H1 (cell line): ENCODE results near the gene ASB8. TPM values are rescaled to one million over a fixed set of nuclear protein-coding genes. Genes with fewer than 3 reads are reported as not detected.

Source experiments
- CTCF ChIA-PET: fragments of 300-600 bp; sonication (Branson Sonifier 250); formaldehyde crosslinking; loops from one replicate; lab custom pipeline; 2021; ENCODE audit not compliant: partially characterized antibody; lab: Charles Lee
- POLR2A ChIA-PET: fragments of 300-600 bp; sonication (Branson Sonifier 250); formaldehyde crosslinking; loops from one replicate; lab custom pipeline; 2021; ENCODE audit warnings: inconsistent platforms; ENCODE audit not compliant: partially characterized antibody; lab: Charles Lee
- DNase-seq, 2 experiments: peaks; one replicate each; pipeline versions ENCODE4 v3.0.0 to v3.0.0-alpha.2; 2010 to 2022; ENCODE audit warnings: low spot score in 2 of 2, low read depth in 1 of 2, mixed read lengths in 1 of 2
- FAIRE-seq: peaks from 2 replicates; lab custom pipeline; 2011; peaks lifted over from hg19 to GRCh38; lab: Jason Lieb, UNC
- H2AFZ ChIP-seq: 2 replicates; pipeline ENCODE4 v1.8.1; 2012; ENCODE audit warnings: low read length, inconsistent platforms
- H2AK5ac ChIP-seq: 2 replicates; pipeline ENCODE4 v1.6.1; 2013; ENCODE audit warnings: low read depth, low read length
- H2BK120ac ChIP-seq: replicated peaks from 2 replicates; pipeline ENCODE3; 2013; ENCODE audit warnings: low read depth, low read length, inconsistent platforms
- H2BK12ac ChIP-seq: 2 replicates; pipeline ENCODE4 v1.6.1; 2013; ENCODE audit warnings: low read depth, low read length
- H2BK15ac ChIP-seq: 2 replicates; pipeline ENCODE4 v1.6.1; 2013; ENCODE audit warnings: low read length
- H2BK20ac ChIP-seq: 2 replicates; pipeline ENCODE4 v1.6.1; 2013; ENCODE audit warnings: low read length
- H2BK5ac ChIP-seq: 2 replicates; pipeline ENCODE4 v1.6.1; 2013; ENCODE audit warnings: low read depth, low read length
- H3K14ac ChIP-seq: 2 replicates; pipeline ENCODE4 v1.6.1; 2013; ENCODE audit warnings: inconsistent platforms; ENCODE audit not compliant: insufficient read length
- H3K18ac ChIP-seq: 2 replicates; pipeline ENCODE4 v1.6.1; 2013; ENCODE audit warnings: low read length; ENCODE audit errors: extremely low read depth
- H3K23ac ChIP-seq: 2 replicates; pipeline ENCODE4 v1.6.1; 2013; ENCODE audit warnings: inconsistent platforms; ENCODE audit not compliant: insufficient read length
- H3K23me2 ChIP-seq: 2 replicates; pipeline ENCODE4 v1.6.1; 2013; ENCODE audit warnings: low read depth, low read length
- H3K27ac ChIP-seq: 2 replicates; pipeline ENCODE4 v1.6.1; 2011; ENCODE audit warnings: low read depth, low read length, inconsistent platforms
- H3K27me3 ChIP-seq, 4 experiments: replicated peaks in 1 of 4; 1 replicate in 1 of 4; 2 replicates in 3 of 4; pipeline versions ENCODE4 v1.6.1 to v1.8.1; 2011 to 2013; ENCODE audit warnings: low read length in 3 of 4, mild to moderate bottlenecking in 3 of 4, inconsistent platforms in 2 of 4, mixed read lengths in 2 of 4, moderate library complexity in 1 of 4; ENCODE audit not compliant: control insufficient read depth in 3 of 4, insufficient read depth in 3 of 4; ENCODE audit errors: extremely low read depth in 1 of 4
- H3K36me3 ChIP-seq, 4 experiments: 2 replicates each; pipeline versions ENCODE4 v1.6.1 to v1.8.1; 2011 to 2013; ENCODE audit warnings: mild to moderate bottlenecking in 4 of 4, low read length in 3 of 4, moderate library complexity in 2 of 4, control low read depth in 1 of 4, inconsistent platforms in 1 of 4; ENCODE audit not compliant: insufficient read depth in 4 of 4, control insufficient read depth in 2 of 4
- H3K4ac ChIP-seq: replicated peaks from 2 replicates; pipeline ENCODE3; 2013; ENCODE audit warnings: low read length, low read depth, mixed read lengths, inconsistent platforms; ENCODE audit not compliant: insufficient read length
- H3K4me1 ChIP-seq, 4 experiments: replicated peaks in 1 of 4; 1 replicate in 1 of 4; 2 replicates in 3 of 4; pipeline versions ENCODE4 v1.6.1 to v1.8.1; 2011 to 2013; ENCODE audit warnings: low read length in 3 of 4, inconsistent platforms in 2 of 4, mixed read lengths in 1 of 4; ENCODE audit not compliant: insufficient read depth in 4 of 4, control insufficient read depth in 3 of 4
- H3K4me2 ChIP-seq, 2 experiments: 2 replicates each; pipeline versions ENCODE4 v1.6.1 to v1.8.1; 2011 to 2013; ENCODE audit warnings: low read depth in 2 of 2, low read length in 2 of 2, control low read depth in 1 of 2, inconsistent platforms in 1 of 2, mild to moderate bottlenecking in 1 of 2; ENCODE audit not compliant: insufficient read depth in 1 of 2
- H3K4me3 ChIP-seq, 4 experiments: fragments of 200-600, 300-600 bp in 1 of 4; sonication (generic), shearing (Covaris generic), sonication (Bioruptor Twin) in 1 of 4; 2 replicates each; pipeline versions ENCODE4 v1.5.1 to v1.8.1; 2011 to 2016; ENCODE audit warnings: low read length in 4 of 4, low read depth in 3 of 4, control low read depth in 2 of 4, inconsistent platforms in 2 of 4, mild to moderate bottlenecking in 2 of 4, mixed read lengths in 1 of 4, moderate library complexity in 1 of 4; ENCODE audit not compliant: insufficient read depth in 2 of 4; ENCODE audit errors: extremely low read depth in 1 of 4
- H3K56ac ChIP-seq: replicated peaks from 2 replicates; pipeline ENCODE3; 2013; ENCODE audit warnings: low read depth, mild to moderate bottlenecking, mixed read lengths, low read length, inconsistent platforms; ENCODE audit not compliant: insufficient read length
- H3K79me1 ChIP-seq: 2 replicates; pipeline ENCODE4 v1.6.1; 2013; ENCODE audit warnings: low read depth, low read length, control low read depth
- H3K79me2 ChIP-seq, 2 experiments: 2 replicates each; pipeline versions ENCODE4 v1.6.1 to v1.8.1; 2012 to 2013; ENCODE audit warnings: low read length in 2 of 2, mild to moderate bottlenecking in 2 of 2, inconsistent platforms in 1 of 2; ENCODE audit not compliant: insufficient read depth in 2 of 2, control insufficient read depth in 1 of 2
- H3K9ac ChIP-seq, 4 experiments: replicated peaks in 1 of 4; 1 replicate in 1 of 4; 2 replicates in 3 of 4; pipeline versions ENCODE4 v1.6.1 to v1.8.1; 2011 to 2013; ENCODE audit warnings: low read depth in 3 of 4, low read length in 3 of 4, control low read depth in 2 of 4, mild to moderate bottlenecking in 2 of 4, moderate library complexity in 2 of 4, inconsistent platforms in 1 of 4; ENCODE audit errors: extremely low read depth in 1 of 4
- H3K9me3 ChIP-seq, 2 experiments: 2 replicates each; pipeline versions ENCODE4 v1.6.1 to v1.8.1; 2012 to 2013; ENCODE audit warnings: mild to moderate bottlenecking in 2 of 2, moderate library complexity in 2 of 2, control low read depth in 1 of 2, inconsistent platforms in 1 of 2, low read depth in 1 of 2, low read length in 1 of 2, mixed read lengths in 1 of 2; ENCODE audit not compliant: insufficient read depth in 2 of 2
- H4K20me1 ChIP-seq, 2 experiments: replicated peaks in 1 of 2; 2 replicates each; pipeline versions ENCODE3 to v1.8.1; 2011 to 2013; ENCODE audit warnings: inconsistent platforms in 2 of 2, low read length in 2 of 2, mild to moderate bottlenecking in 1 of 2; ENCODE audit not compliant: insufficient read depth in 2 of 2, control insufficient read depth in 1 of 2
- H4K5ac ChIP-seq: 2 replicates; pipeline ENCODE4 v1.6.1; 2013; ENCODE audit warnings: low read length, low read depth, mixed read lengths, inconsistent platforms; ENCODE audit not compliant: insufficient read length
- H4K8ac ChIP-seq: 2 replicates; pipeline ENCODE4 v1.8.0; 2013; ENCODE audit warnings: mild to moderate bottlenecking, moderate library complexity, low read length, inconsistent platforms; ENCODE audit not compliant: insufficient read depth; ENCODE audit errors: extremely low read depth
- H4K91ac ChIP-seq: replicated peaks from 2 replicates; pipeline ENCODE3; 2013; ENCODE audit warnings: low read length, mixed read lengths, inconsistent platforms; ENCODE audit not compliant: insufficient read length
- JUND ChIP-seq: IDR thresholded peaks from 2 replicates; pipeline ENCODE4 v1.6.1; 2011; ENCODE audit warnings: mild to moderate bottlenecking, improper control_type of control experiment, low read length
- WGBS, 2 experiments: shearing (Covaris generic) in 1 of 2; methylation state at CpG; one replicate each; pipeline versions ENCODE4 v1.1.6 to v1.1.7; 2013 to 2015; ENCODE audit warnings: low lambda C conversion rate in 2 of 2, mixed read lengths in 2 of 2, inconsistent platforms in 1 of 2, low coverage in 1 of 2, missing lambda C conversion rate in 1 of 2; ENCODE audit not compliant: insufficient replicate concordance in 2 of 2, insufficient coverage in 1 of 2, insufficient read length in 1 of 2; ENCODE audit errors: extremely low coverage in 1 of 2, missing lambda C conversion rate in 1 of 2; 5-methylcytosine and 5-hydroxymethylcytosine counted together
- microRNA-seq, 2 experiments: library from miRNA; unstranded; fragments of <30 nt; microRNA quantifications; one replicate each; pipeline versions ENCODE4 to v1.2.0, GENCODE V29; 2016 to 2020; ENCODE audit warnings: borderline microRNAs expressed in 2 of 2, borderline number of aligned reads in 2 of 2, borderline replicate concordance in 1 of 2
- polyA plus RNA-seq, 7 experiments: library from polyadenylated mRNA; depleted of rRNA in 3 of 7; stranded (reverse) in 5 of 7; unstranded in 2 of 7; fragments of >200 nt in 5 of 7; fragments of 200-250 nt in 2 of 7; gene quantifications; 1 replicate in 5 of 7; 2 replicates in 1 of 7; 4 replicates in 1 of 7; pipeline versions ENCODE4 v1.2.1 to v1.2.3, GENCODE V29; 2011 to 2013; ENCODE audit warnings: missing spikeins in 2 of 7, mixed read lengths in 2 of 7
- small RNA-seq: library from polyadenylated mRNA; stranded (forward); fragments of <200 nt; extraction: miRNeasy Mini kit (QIAGEN cat#:217004); gene quantifications from one replicate; pipeline ENCODE3, GENCODE V24; 2013; ENCODE audit not compliant: insufficient read depth
- total RNA-seq: library from RNA; stranded (reverse); fragmentation: NEBNext Ultra II Directional; extraction: Animal tissue kit (Norgen Biotek cat#: 25700); gene quantifications from 2 replicates; pipeline ENCODE4 v1.2.1, GENCODE V29; 2021

Gene ASB8
- total and polyA plus RNA-seq, 2 of the 8 experiments (the other 6 are each of a cell fraction or from before 2014, with no cell fraction given), result 3.8 to 8.3 TPM

GRCh38 chr12:48104531-48104930 is 52.8 kb downstream of the ASB8 start:
- peaks cover 3% of the 10 kb centered on the region; the same call in 1 of the 2 replicates for H3K79me1 ChIP-seq
- H3K4me2 ChIP-seq, result peak overlapping the region; percentile 84 to 90
- no peak overlapping the region for H4K5ac ChIP-seq

More at GRCh38 chr12:48104531-48104930, 52.8 kb downstream of the ASB8 start:
- no peak overlapping the region for H3K23ac ChIP-seq
- no peak overlapping the region for H3K56ac ChIP-seq
- H2AFZ ChIP-seq, result no peak overlapping the region
- H4K8ac ChIP-seq, result no peak overlapping the region
- no peak overlapping the region for H3K27ac ChIP-seq
- DNase-seq (no peak), FAIRE-seq (no peak)
- no peaks in the 10 kb centered on the region; a peak in 2 of 7 replicates for H3K27me3 ChIP-seq
- no peaks in the 10 kb centered on the region for H4K20me1 ChIP-seq
- TF ChIP-seq JUND, result no peak
- H2BK5ac ChIP-seq, result no peak overlapping the region
- peaks cover 0 to 6% (median 3%) of the 10 kb centered on the region in 4 experiments; a peak in 4 of 7 replicates for H3K4me1 ChIP-seq
- no peak overlapping the region for H2BK20ac ChIP-seq
- 90% methylated on average over 4 of the region's 4 CpGs; no CpG with 5 or more reads in 1 of the 2 experiments for WGBS, 2 experiments
- H2AK5ac ChIP-seq, result no peak overlapping the region
- H3K9me3 ChIP-seq, result no peaks in the 10 kb centered on the region
- H4K91ac ChIP-seq, result no peak overlapping the region
- H3K9ac ChIP-seq, result peak overlapping the region in 1 of 4 experiments; percentile 35; a peak in 2 of 7 replicates
- H3K18ac ChIP-seq, result no peak overlapping the region
- H3K23me2 ChIP-seq, result 0 out of 2 replicates have a peak, but pooled peaks cover 2% of the 10 kb centered on the region
- ChIA-PET POLR2A (interaction anchor here (1.7 to 7.5 kb wide), 3 partner anchors 15 to 53 kb away, joined by 5 to 56 read pairs (median 21); partner anchors contain the start of genes ASB8 and PFKM), CTCF (interaction anchor here (0.6 to 1.7 kb wide), 3 partner anchors 15 to 213 kb away, joined by 3 to 5 read pairs (median 3); no protein-coding TSS in a partner anchor)
- no peak overlapping the region for H3K4ac ChIP-seq
- H2BK120ac ChIP-seq, result no peak overlapping the region
- no peak overlapping the region for H2BK12ac ChIP-seq
- no peak overlapping the region for H3K14ac ChIP-seq
- peak overlapping the region; percentile 93 to 99 (median 96); a peak in 7 of 8 replicates for H3K4me3 ChIP-seq
- H3K36me3 ChIP-seq, result no peaks in the 10 kb centered on the region
- H2BK15ac ChIP-seq, result no peak overlapping the region
- H3K79me2 ChIP-seq, result peaks cover 6 to 52% of the 10 kb centered on the region in 2 experiments; a peak in 3 of 4 replicates

Small RNAs within 50 kb of the gene (microRNA-seq; reads per million reads assigned to microRNA genes)
- 0.41 to 1.1 reads per million in 2 experiments for gene MIR6505

Small RNAs within 50 kb of the gene (small RNA-seq; reads per million reads assigned to genes)
- gene MIR6505, result 8.4 reads per million, percentile 78 among the genes with 10 or more reads in this experiment

Other genes starting within 250 kb of the ASB8 start
- gene TMEM106C, start 193.9 kb downstream of the ASB8 start, total RNA-seq, result 36.6 and 37.0 TPM in 2 replicates
- gene TMEM106C, start 193.9 kb downstream of the ASB8 start, polyA plus RNA-seq (2011; rRNA removed), result 35.7 and 45.3 TPM in 2 replicates
- 11.7 and 14.6 TPM in 2 replicates for gene COL2A1, start 153.0 kb downstream of the ASB8 start, total RNA-seq
- gene COL2A1, start 153.0 kb downstream of the ASB8 start, polyA plus RNA-seq (2011; rRNA removed), result 4.2 and 8.8 TPM in 2 replicates
- 29.8 and 31.5 TPM in 2 replicates for gene SENP1, start 51.4 kb downstream of the ASB8 start, total RNA-seq
- 9.5 and 14.2 TPM in 2 replicates for gene SENP1, start 51.4 kb downstream of the ASB8 start, polyA plus RNA-seq (2011; rRNA removed)
- gene PFKM, start 38.2 kb downstream of the ASB8 start, total RNA-seq, result 106 and 109 TPM in 2 replicates
- gene PFKM, start 38.2 kb downstream of the ASB8 start, polyA plus RNA-seq (2011; rRNA removed), result 62.6 and 73.7 TPM in 2 replicates
- 2.2 and 2.5 TPM in 2 replicates for gene CCDC184, start 26.1 kb upstream of the ASB8 start, total RNA-seq
- gene CCDC184, start 26.1 kb upstream of the ASB8 start, polyA plus RNA-seq (2011; rRNA removed), result 3.0 and 3.1 TPM in 2 replicates
- not detected in 2 replicates for gene OR10AD1, start 45.8 kb upstream of the ASB8 start, total RNA-seq
- not detected in 2 replicates for gene OR10AD1, start 45.8 kb upstream of the ASB8 start, polyA plus RNA-seq (2011; rRNA removed)
- gene ZNF641, start 193.4 kb upstream of the ASB8 start, total RNA-seq, result 6.2 and 7.8 TPM in 2 replicates
- 1.5 and 2.4 TPM in 2 replicates for gene ZNF641, start 193.4 kb upstream of the ASB8 start, polyA plus RNA-seq (2011; rRNA removed)